Skeletal muscle cell (primary cell): ENCODE data around the gene ZBTB8B.

Experiments used
- DNase-seq: peaks from one replicate; pipeline ENCODE4 v3.0.0-alpha.2; 2010; ENCODE audit warnings: low read depth
- H3K4me3 ChIP-seq: 2 replicates; pipeline ENCODE4 v1.5.1; 2011; ENCODE audit warnings: low read depth, mild to moderate bottlenecking, control low read depth, low read length, moderate library complexity

ZBTB8B gene

DNA sequence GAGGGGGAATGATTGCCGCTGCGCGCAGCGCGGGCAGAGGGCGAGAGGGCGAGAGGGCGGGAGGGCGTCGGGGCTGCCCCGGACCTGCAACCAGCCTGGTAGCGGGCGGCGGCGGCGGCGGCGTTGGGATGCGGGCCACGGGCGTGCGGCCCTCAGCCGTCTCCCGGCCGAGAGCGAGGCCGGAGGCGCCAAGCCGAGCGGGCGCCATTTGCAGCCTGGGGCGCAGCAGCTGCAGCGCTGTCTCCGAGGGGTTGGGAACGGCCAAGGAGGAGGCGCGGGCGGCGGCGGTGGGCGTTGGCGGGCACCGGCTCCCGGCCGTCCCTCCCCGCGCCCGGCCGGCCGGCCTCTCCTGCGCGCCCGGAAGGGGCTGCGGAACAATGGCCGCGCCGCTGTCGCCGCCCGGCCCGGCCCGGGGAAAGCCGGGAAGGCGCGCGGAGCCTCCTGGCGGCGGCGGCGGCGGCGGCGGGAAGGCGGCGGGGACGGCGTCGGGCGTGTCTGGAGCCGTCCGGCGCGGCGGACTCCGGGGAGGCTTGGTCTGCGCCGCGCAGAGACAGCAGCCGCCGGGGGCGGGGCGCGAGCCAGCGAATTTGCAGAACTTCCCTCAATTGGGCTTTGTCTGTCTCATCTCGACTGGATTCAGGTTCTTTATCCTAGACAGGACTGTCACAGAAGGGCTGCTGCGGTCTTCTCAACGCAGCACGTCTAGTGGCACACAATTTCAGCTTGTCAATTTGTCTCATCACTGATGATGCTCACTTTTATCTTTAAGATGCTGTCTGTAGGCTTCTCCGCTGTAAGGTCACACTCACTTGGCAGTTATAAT, 35.7 kb downstream of the ZBTB8B start:
- DNase-seq = no peak
- peak overlapping the region; percentile 54 for H3K4me3 ChIP-seq

DNA sequence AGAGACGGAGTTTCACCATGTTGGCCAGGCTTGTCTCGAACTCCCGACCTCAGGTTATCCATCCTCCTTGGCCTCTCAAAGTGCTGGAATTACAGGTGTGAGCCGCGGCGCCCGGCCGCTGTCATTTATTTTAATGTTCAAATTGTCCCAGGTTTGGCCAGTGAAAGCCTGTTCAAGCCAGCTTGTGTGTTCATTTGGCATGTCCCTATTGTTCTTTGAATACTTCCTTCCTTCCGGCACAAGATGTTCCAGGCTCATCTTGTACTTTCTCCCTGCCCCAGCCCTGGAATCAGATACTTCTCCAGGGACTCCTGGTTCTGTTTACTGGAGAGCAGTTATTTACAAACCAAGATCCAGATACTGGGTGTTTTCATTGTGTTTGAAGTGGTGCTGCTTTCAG, 37.0 kb downstream of the ZBTB8B start:
- DNase-seq = no peak
- H3K4me3 ChIP-seq = no peak overlapping the region

DNA sequence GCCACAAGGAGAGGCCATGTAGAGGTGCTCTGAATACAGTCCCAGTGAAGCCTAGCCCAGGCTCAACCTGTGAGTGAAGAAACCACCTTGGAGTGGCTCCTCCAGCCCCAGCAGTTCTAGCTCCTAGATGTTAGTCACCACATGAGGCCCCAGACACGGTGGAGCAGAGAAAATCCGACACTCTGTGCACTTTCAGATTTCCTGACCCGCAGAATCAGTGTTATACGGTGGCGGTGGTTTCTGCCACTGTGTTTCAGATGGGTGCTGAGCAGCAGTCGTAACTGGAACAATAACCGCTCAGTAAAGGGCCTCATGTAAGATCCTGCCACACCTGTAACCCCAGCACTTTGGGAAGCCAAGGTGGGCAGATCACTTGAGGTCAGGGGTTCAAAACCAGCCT, 38.3 kb downstream of the ZBTB8B start:
- H3K4me3 ChIP-seq = no peak overlapping the region
- DNase-seq = no peak

DNA sequence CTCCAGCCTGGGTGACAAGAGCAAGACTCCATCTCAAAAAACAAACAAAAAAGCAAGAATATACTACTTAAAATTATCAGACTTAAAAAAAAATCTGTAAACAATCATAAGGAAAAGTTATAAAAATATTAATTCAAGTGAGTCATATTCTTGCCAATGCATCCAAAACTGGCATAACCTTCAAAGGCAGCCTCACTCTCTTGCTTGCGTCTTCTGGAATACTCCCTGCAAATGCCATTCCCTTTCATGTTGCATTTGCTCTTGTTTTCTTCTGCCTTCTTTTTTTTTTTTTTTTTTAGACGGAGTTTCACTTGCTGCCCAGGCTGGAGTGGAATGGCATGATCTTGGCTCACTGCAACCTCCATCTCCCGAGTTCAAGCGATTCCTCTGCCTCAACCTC, 42.1 kb downstream of the ZBTB8B start:
- no peak overlapping the region for H3K4me3 ChIP-seq
- no peak for DNase-seq

DNA sequence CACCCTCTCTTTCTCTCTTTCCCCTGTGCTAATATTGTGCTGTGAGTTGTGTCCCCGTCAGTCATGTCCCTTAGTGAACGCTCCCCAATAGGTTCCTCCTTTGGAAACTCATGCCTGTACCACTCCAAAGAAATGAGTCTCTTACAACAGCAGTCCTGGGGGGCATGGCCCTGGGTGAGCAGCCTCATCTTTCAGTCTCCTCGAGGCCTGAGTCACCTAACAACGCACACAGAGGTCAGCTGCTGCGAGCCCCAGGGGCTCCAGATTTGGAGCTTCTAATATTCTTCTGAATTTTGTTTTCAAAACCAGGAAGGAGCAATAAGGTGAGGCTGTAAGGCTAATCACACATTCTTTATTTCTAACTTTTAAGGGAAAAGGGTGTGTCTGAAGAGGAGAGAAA, 43.9 kb downstream of the ZBTB8B start:
- H3K4me3 ChIP-seq = no peak overlapping the region
- no peak for DNase-seq

DNA sequence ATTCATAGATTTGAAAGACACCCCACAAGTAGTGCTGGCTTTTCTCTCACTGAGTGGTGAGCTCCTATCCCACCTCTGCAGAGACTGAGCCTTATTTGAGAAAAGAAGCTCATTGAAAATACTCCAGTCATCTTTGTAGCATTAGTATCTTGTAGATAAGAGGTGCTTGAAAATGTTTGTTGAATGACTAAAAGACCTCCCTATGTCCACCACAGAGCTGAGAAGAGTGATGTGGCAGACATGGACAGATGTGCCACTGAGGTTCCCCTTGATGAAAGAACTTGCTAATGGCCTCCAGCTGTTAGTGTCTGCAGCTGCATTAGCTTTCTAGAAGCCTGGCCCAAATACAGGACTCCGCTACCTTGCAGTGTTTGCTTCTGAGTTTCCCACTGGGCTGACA, 45.1 kb downstream of the ZBTB8B start:
- H3K4me3 ChIP-seq = no peak overlapping the region
- DNase-seq = no peak
